Measurements from ENCODE around the gene OR1D2.
"Not testable (repeated sequence)": the region's sequence is repeated elsewhere in the genome, so short reads cannot be mapped to it uniquely, and the experiment has no call there.

The OR1D2 gene

DNA sequence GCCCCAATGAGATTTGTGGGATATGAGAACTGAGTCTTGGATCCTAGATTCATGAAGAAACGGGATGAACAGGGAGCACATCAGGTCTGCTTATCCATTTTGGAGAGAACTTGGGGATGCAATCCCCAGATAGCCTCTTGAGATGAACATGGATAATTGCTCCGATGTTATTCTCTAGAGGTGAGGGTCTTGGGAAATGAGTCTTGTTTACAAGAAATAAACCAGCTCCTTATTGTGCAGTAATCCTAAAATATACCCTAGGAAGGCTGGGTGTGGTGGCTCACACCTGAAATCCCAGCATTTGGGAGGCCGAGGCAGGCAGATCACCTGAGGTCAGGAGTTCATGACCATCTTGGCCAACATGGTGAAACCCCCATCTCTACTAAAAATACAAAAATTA, at the start of gene OR1D2:
OR1D2 (minus strand) TSS at position 101 of the 400 bp plus-strand sequence. CDS start 11,426 bp downstream, outside the sequence.
- no peak for DNase-seq

GRCh38 chr17:3137494-3137893, 33.3 kb upstream of the OR1D2 start:
- not testable (repeated sequence) for DNase-seq

DNA sequence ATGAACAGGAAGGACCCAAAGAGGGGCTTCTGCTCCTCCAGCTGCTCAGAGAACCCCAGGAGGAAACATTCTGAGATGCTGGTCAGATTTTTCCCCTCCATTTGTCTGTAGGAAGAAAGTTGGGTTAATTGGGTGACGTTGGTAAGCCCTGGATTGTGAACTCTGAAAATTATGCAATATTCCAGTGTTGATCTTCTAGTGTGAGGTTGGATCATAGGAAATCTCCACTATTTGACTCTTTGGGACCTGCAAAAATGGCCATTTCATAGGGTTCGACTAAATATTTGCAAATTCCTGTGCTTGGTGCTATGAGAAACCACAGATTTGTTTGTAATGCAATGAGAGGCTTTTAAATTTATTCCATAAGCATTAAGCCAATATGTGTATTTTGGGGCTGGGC, 23.2 kb upstream of the OR1D2 start, which contains the start of gene OR1G1:
OR1G1 (minus strand) TSS at position 101 of the 400 bp plus-strand sequence; CDS start at position 101, 0 bp downstream.
- DNase-seq: no peak

- peak; percentile 51 for DNase-seq
These were observed 30.4 kb downstream of the OR1D2 start for GRCh38 chr17:3073850-3074249.

GRCh38 chr17:3065192-3065591, 39.0 kb downstream of the OR1D2 start:
- DNase-seq: peak; percentile 95

- DNase-seq: not testable (repeated sequence)
These were observed 40.7 kb downstream of the OR1D2 start, which contains the start of gene OR1D5 for GRCh38 chr17:3063507-3063906. Gene OR1D5 (minus strand): TSS chr17:3063607. CDS start chr17:3063607, 0 bp downstream.

GRCh38 chr17:3062824-3063377, 41.3 kb downstream of the OR1D2 start:
- DNase-seq: not testable (repeated sequence)

DNA sequence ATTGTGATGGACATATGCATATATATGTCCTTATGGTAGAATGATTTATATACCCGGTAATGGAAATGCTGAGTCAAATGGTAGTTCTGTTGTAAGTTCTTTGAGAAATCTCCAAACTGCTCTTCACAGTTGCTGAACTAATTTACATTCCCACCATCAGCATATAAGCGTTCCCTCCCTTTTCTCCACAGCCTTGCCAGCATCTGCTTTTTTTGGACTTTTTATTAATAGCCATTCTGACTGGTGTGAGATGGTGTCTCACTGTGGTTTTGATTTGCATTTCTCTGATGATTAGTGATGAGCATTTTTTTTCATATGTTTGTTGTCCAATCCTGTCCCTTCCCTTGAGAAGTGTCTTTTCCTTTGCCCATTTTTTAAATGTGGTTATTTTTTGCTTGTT, 49.4 kb downstream of the OR1D2 start:
- not testable (repeated sequence) for DNase-seq

- no peak for DNase-seq
These were observed 54.4 kb downstream of the OR1D2 start for GRCh38 chr17:3049705-3050295.

DNA sequence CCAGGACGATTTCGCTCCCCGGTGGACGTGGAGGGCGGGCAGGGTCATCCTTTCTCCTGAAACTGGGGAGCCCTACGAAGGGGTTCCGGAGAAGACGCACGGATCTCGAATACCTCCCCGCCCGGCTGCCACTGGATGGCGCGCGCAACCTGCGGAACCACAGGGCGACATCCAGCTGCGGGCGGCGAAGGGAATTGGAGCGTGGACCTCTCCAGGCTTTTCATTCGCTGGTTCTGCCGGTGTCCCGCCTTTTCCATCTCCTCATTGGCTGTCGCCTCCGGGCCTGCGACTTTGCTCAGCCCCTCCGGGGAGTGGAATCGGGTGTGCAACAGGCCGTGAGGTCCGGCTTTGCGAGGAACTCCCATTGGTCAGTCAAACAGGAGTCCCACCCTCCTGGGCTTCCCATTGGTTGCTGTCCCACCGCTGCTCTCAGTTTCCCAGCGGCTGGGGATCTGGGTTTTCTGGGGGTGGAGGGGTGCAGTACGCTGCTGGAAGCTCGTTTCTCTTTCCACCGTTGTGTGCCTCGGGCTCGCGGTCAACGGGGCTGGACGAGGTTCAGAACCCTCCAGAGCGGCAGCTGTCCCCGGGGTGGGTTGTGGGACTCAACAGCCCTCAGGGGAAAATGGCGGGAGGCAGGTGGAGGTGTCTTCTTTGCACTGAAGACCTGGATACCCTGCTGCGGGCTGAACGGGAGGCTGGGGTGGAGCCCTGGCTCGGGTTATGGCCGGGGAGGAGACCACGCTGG, 55.3 kb downstream of the OR1D2 start:
- peak; percentile 99 for DNase-seq

GRCh38 chr17:3046753-3047152, 57.5 kb downstream of the OR1D2 start:
- DNase-seq: no peak

- DNase-seq: peak; percentile 14
These were observed 60.4 kb downstream of the OR1D2 start for GRCh38 chr17:3043737-3044365.

GRCh38 chr17:3040882-3041281, 63.3 kb downstream of the OR1D2 start:
- no peak for DNase-seq

DNA sequence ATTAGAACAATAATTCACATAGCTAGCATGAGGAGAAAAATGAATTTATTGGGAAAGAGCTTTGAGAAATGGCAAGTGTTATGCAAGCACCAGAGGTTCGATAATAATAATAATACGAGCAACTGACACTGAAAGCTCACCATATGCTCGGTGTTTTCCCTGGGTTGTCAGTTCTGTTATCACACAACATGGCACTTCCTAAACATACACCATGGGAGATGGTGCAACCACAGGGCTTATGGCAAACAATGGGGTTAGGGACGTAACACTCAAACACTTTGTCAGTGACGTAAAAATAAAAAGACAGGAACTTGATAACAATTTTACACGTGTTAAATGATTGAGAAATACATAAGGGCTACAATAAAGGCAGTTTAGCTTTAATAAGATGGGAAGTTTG, 64.5 kb downstream of the OR1D2 start:
- peak; percentile 86 for DNase-seq

DNA sequence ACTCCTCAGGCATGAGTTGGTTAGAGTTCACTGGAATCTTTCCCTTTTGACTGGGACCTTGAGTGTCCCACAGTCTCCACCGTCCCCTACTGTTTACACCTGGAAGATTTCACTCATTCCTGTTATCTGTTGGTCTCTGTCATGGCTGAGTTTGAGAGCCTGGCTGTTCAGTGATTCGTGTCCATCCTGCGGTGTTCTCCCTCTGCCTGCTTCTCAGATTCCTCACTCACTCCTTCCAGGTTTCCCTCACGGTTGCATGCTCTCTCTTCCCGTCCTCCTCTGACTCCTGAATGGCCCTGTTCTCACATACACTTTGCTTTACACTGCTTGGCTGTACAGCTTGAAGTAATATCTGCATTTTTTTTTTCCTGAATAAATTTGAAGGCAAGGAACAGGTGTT, 65.3 kb downstream of the OR1D2 start:
- DNase-seq: no peak

Data from MV-4-11 (cell line).